ELR (cell line): ENCODE measurements around the gene TANGO6.

ENCODE experiments used
- DNase-seq: peaks from one replicate; pipeline ENCODE4 v3.0.0-alpha.2; 2015; ENCODE audit warnings: low read depth

Gene TANGO6

GRCh38 chr16:68910051-68910450 is 66.7 kb downstream of the TANGO6 start:
- DNase-seq, result no peak

- no peak for DNase-seq
Measured at GRCh38 chr16:68915589-68915988, 72.3 kb downstream of the TANGO6 start.

- DNase-seq, result no peak
Measured at GRCh38 chr16:68917541-68917940, 74.2 kb downstream of the TANGO6 start.

GRCh38 chr16:68920349-68920748 is 77.0 kb downstream of the TANGO6 start:
- DNase-seq, result no peak

- DNase-seq, result peak; percentile 94
Measured at GRCh38 chr16:68921637-68922036, 78.3 kb downstream of the TANGO6 start.

GRCh38 chr16:68923116-68923515 is 79.8 kb downstream of the TANGO6 start:
- DNase-seq, result no peak

GRCh38 chr16:68927018-68927417 is 83.7 kb downstream of the TANGO6 start:
- no peak for DNase-seq

GRCh38 chr16:68931196-68931595 is 87.9 kb downstream of the TANGO6 start:
- no peak for DNase-seq

GRCh38 chr16:68934402-68934801 is 91.1 kb downstream of the TANGO6 start:
- DNase-seq, result no peak

- DNase-seq, result no peak
Measured at GRCh38 chr16:68935008-68935407, 91.7 kb downstream of the TANGO6 start.

GRCh38 chr16:68936736-68937631 is 93.7 kb downstream of the TANGO6 start:
- no peak for DNase-seq

GRCh38 chr16:68939692-68940320 is 96.5 kb downstream of the TANGO6 start:
- no peak for DNase-seq

- no peak for DNase-seq
Measured at GRCh38 chr16:68940816-68941215, 97.5 kb downstream of the TANGO6 start.

- DNase-seq, result no peak
Measured at GRCh38 chr16:68943961-68944360, 100.6 kb downstream of the TANGO6 start.

GRCh38 chr16:68948230-68948910 is 105.0 kb downstream of the TANGO6 start:
- peak; percentile 26 for DNase-seq

GRCh38 chr16:68951991-68952877 is 108.9 kb downstream of the TANGO6 start:
- peak; percentile 36 for DNase-seq

GRCh38 chr16:68954911-68955635 is 111.7 kb downstream of the TANGO6 start:
- DNase-seq, result no peak

GRCh38 chr16:68960910-68961309 is 117.6 kb downstream of the TANGO6 start:
- no peak for DNase-seq

GRCh38 chr16:68961778-68962402 is 118.6 kb downstream of the TANGO6 start:
- no peak for DNase-seq

GRCh38 chr16:68969338-68969737 is 126.0 kb downstream of the TANGO6 start:
- DNase-seq, result no peak

GRCh38 chr16:68972013-68972412 is 128.7 kb downstream of the TANGO6 start:
- DNase-seq, result no peak
